Measurements from ENCODE around the gene MTMR12. TPM values are rescaled to one million over a fixed set of nuclear protein-coding genes. Genes with fewer than 3 reads are reported as not detected.
"Not testable (repeated sequence)": the region's sequence is repeated elsewhere in the genome, so short reads cannot be mapped to it uniquely, and the experiment has no call there.

The MTMR12 gene
- total and polyA plus RNA-seq, 4 experiments from 2014 or later = 11.6 to 26.4 (median 22.2) TPM

DNA sequence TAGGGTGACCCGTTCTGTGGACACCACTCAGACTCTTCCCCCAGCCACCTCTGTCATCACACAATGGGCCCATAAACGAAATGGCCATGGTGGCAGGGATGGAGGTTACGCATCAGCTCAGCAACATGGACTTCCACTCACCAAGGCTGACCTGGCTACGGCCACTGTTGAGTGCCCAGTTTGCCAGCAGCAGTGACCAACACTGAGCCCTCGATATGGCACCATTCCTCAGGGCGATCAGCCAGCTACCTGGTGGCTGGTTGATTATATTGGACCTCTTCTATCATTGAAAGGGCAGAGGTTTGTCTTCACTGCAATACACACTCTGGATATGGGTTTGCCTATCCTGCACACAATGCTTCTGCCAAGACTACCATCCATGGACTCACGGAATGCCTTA lies 21.1 kb downstream of the MTMR12 start:
- no peaks in the 10 kb centered on the region for H3K27me3 Mint-ChIP-seq
- H3K27ac ChIP-seq (ENCODE audit: low read depth, low read length) = no peak overlapping the region
- intact Hi-C loops (cut with micrococcal nuclease) = no loop called here
- H3K27ac Mint-ChIP-seq = no peak overlapping the region
- CTCF ChIA-PET (ENCODE audit: partially characterized antibody) = no interaction called here
- H3K27me3 ChIP-seq (ENCODE audit: insufficient read depth, low read length) = no peaks in the 10 kb centered on the region
- no peaks in the 10 kb centered on the region for H3K9me3 Mint-ChIP-seq
- peaks cover 35 to 48% (median 37%) of the 10 kb centered on the region in 4 donors for H3K4me1 Mint-ChIP-seq
- H3K36me3 ChIP-seq (ENCODE audit: insufficient read depth, low read length) = peaks cover 5% of the 10 kb centered on the region
- no peaks in the 10 kb centered on the region for H3K9me3 ChIP-seq (ENCODE audit: control insufficient read depth in 1 of 2, low read length in 2 of 2)
- H3K36me3 Mint-ChIP-seq = peaks cover 29 to 37% of the 10 kb centered on the region in 2 donors
- DNase-seq = no peak
- no peaks in the 10 kb centered on the region for H3K4me1 ChIP-seq (ENCODE audit: insufficient read depth, low read length)
- H3K4me3 ChIP-seq (ENCODE audit: low read length in 2 of 2) = no peak overlapping the region
- POLR2A ChIA-PET (ENCODE audit: partially characterized antibody) = no interaction called here
- no peak overlapping the region for H3K4me3 Mint-ChIP-seq

DNA sequence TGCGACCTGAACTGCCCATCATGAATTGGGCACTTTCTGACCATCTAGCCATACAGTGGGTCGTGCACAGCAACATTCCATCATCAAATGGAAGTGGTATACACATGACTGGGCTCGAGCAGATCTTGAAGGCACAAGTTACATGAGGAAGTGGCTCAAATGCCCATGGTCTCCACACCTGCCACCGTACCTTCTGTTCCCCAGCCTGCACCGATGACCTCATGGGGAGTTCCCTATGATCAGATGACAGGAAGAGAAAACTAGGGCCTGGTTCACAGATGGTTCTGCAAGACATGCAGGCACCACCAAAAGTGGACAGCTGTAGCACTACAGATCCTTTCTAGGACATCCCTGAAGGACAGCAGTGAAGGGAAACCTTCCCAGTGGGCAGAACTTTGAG lies 21.8 kb downstream of the MTMR12 start:
- intact Hi-C loops (cut with micrococcal nuclease) = no loop called here
- H3K4me3 ChIP-seq (ENCODE audit: low read length in 2 of 2) = no peak overlapping the region
- no peaks in the 10 kb centered on the region for H3K4me1 ChIP-seq (ENCODE audit: insufficient read depth, low read length)
- H3K27ac ChIP-seq (ENCODE audit: low read depth, low read length) = no peak overlapping the region
- H3K4me3 Mint-ChIP-seq = no peak overlapping the region
- peaks cover 25 to 33% of the 10 kb centered on the region in 2 donors for H3K36me3 Mint-ChIP-seq
- H3K36me3 ChIP-seq (ENCODE audit: insufficient read depth, low read length) = peaks cover 5% of the 10 kb centered on the region
- no peaks in the 10 kb centered on the region for H3K27me3 Mint-ChIP-seq
- H3K27me3 ChIP-seq (ENCODE audit: insufficient read depth, low read length) = no peaks in the 10 kb centered on the region
- H3K4me1 Mint-ChIP-seq = peaks cover 35 to 49% (median 37%) of the 10 kb centered on the region in 4 donors
- ChIA-PET CTCF (ENCODE audit: partially characterized antibody) (no interaction called here), POLR2A (ENCODE audit: partially characterized antibody) (no interaction called here)
- DNase-seq = no peak
- no peaks in the 10 kb centered on the region for H3K9me3 ChIP-seq (ENCODE audit: control insufficient read depth in 1 of 2, low read length in 2 of 2)
- H3K9me3 Mint-ChIP-seq = no peaks in the 10 kb centered on the region
- H3K27ac Mint-ChIP-seq = peak overlapping the region in 1 of 7 donors; percentile 17

DNA sequence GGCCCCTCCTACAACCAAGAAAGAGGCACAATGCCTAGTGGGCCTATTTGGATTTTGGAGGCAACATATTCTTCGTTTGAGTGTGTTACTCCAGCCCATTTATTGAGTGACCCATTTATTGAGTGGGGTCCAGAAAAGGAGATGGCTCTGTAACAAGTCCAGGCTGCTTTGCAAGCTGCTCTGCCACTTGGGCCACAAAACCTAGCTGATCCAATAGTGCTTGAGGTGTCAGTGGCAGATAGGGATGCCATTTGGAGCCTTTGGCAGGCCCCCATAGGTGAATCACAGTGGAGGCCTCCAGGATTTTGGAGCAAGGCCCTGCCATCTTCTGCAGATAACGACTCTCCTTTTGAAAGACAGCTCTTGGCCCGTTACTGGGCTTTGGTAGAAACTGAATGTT lies 22.2 kb downstream of the MTMR12 start:
- H3K9me3 Mint-ChIP-seq; H3K9me3 ChIP-seq (ENCODE audit: control insufficient read depth in 1 of 2, low read length in 2 of 2); H3K4me1 ChIP-seq (ENCODE audit: insufficient read depth, low read length); POLR2A ChIA-PET (ENCODE audit: partially characterized antibody); H3K36me3 ChIP-seq (ENCODE audit: insufficient read depth, low read length); H3K4me3 Mint-ChIP-seq; CTCF ChIA-PET (ENCODE audit: partially characterized antibody); H3K27me3 Mint-ChIP-seq; H3K27me3 ChIP-seq (ENCODE audit: insufficient read depth, low read length); intact Hi-C loops (cut with micrococcal nuclease); H3K4me3 ChIP-seq (ENCODE audit: low read length in 2 of 2); H3K27ac ChIP-seq (ENCODE audit: low read depth, low read length); DNase-seq: not testable (repeated sequence)
- H3K4me1 Mint-ChIP-seq = peaks cover 37 to 49% (median 38%) of the 10 kb centered on the region in 4 donors
- H3K27ac Mint-ChIP-seq = peak overlapping the region in 1 of 7 donors; percentile 17
- peaks cover 25 to 30% of the 10 kb centered on the region in 2 donors for H3K36me3 Mint-ChIP-seq

DNA sequence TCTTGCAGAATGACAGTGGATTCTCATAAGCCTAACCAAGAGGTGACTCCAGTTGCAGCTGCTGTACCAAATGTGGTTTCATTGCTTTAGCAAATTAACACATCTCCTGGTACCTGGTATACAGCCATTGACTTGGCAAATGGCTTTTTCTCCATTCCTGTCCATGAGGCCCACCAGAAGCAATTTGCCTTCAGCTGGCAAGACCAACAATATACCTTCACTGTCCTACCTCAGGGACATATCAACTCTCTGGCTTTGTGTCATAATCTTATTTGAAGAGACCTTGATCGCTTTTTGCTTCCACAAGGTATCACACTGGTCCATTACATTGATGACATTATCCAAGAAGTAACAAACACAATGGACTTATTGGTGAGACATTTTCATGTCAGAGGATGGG lies 22.8 kb downstream of the MTMR12 start:
- H3K4me3 Mint-ChIP-seq; H3K27me3 Mint-ChIP-seq; H3K9me3 ChIP-seq (ENCODE audit: control insufficient read depth in 1 of 2, low read length in 2 of 2): not testable (repeated sequence)

DNA sequence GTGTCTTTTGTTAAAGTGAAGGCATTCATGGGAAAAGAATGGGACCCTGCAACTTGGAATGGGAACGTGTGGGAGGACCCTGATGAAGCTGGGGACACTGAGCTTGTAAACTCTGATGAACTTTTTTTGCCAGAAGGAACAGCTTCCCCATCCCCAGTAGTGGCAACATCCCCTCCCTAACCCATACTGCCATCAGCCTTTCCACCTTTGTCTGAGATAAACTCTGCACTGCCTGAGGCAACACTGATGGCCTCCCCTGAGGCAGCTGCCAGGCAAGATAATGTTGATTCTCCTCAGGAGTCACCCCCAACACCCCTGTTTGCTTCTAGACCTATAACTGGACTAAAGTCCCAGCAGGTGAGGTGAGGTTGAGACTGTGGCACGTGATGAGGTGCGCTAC lies 24.6 kb downstream of the MTMR12 start:
- DNase-seq; H3K9me3 Mint-ChIP-seq; H3K4me1 ChIP-seq (ENCODE audit: insufficient read depth, low read length); H3K27ac ChIP-seq (ENCODE audit: low read depth, low read length); H3K27me3 ChIP-seq (ENCODE audit: insufficient read depth, low read length); H3K4me3 Mint-ChIP-seq; intact Hi-C loops (cut with micrococcal nuclease); H3K36me3 ChIP-seq (ENCODE audit: insufficient read depth, low read length); POLR2A ChIA-PET (ENCODE audit: partially characterized antibody); H3K4me3 ChIP-seq (ENCODE audit: low read length in 2 of 2); H3K9me3 ChIP-seq (ENCODE audit: control insufficient read depth in 1 of 2, low read length in 2 of 2); H3K27me3 Mint-ChIP-seq: not testable (repeated sequence)
- peak overlapping the region in 2 of 7 donors; percentile 4 to 52 for H3K27ac Mint-ChIP-seq
- CTCF ChIA-PET (ENCODE audit: partially characterized antibody) = interaction anchor here (1.6 kb wide), 1 partner anchor 42 kb away, joined by 3 read pairs; no protein-coding TSS in a partner anchor
- H3K4me1 Mint-ChIP-seq = peaks cover 31 to 61% (median 39%) of the 10 kb centered on the region in 4 donors
- H3K36me3 Mint-ChIP-seq = peaks cover 12 to 18% of the 10 kb centered on the region in 2 donors

More for the DNA sequence above, 22.8 kb downstream of the MTMR12 start:
- H3K9me3 Mint-ChIP-seq; intact Hi-C loops (cut with micrococcal nuclease); H3K27ac Mint-ChIP-seq; H3K36me3 ChIP-seq (ENCODE audit: insufficient read depth, low read length); POLR2A ChIA-PET (ENCODE audit: partially characterized antibody); H3K4me1 ChIP-seq (ENCODE audit: insufficient read depth, low read length); H3K27me3 ChIP-seq (ENCODE audit: insufficient read depth, low read length); DNase-seq; H3K4me3 ChIP-seq (ENCODE audit: low read length in 2 of 2); H3K27ac ChIP-seq (ENCODE audit: low read depth, low read length): not testable (repeated sequence)
- CTCF ChIA-PET (ENCODE audit: partially characterized antibody) = interaction anchor here (0.8 kb wide), 1 partner anchor 58 kb away, joined by 3 read pairs; no protein-coding TSS in a partner anchor
- peaks cover 25% of the 10 kb centered on the region in 2 donors for H3K36me3 Mint-ChIP-seq
- H3K4me1 Mint-ChIP-seq = peaks cover 38 to 49% (median 39%) of the 10 kb centered on the region in 4 donors

DNA sequence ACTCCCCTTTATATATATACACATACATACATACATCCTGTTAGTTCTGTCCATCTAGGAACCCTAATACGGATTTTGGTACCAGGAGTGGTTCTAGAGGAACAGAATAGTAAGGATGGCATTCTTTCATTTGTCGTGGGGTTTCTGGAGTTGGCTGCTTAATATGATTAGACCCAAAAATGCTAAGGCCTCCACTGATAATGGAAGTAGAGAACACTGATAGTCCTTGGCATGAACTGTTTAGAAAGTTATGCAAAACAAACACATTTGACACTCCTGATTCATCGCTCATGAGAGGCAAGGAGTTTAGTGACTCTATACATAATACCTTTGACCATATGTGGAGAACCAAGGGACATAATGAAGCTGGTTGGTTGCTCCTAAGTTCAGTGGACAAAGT lies 25.2 kb downstream of the MTMR12 start:
- Mint-ChIP-seq H3K4me1 (peaks cover 30 to 58% (median 35%) of the 10 kb centered on the region in 4 donors), H3K36me3 (peaks cover 9 to 11% of the 10 kb centered on the region in 2 donors), H3K27ac (peak overlapping the region in 1 of 7 donors; percentile 2)
- H3K27ac ChIP-seq (ENCODE audit: low read depth, low read length); POLR2A ChIA-PET (ENCODE audit: partially characterized antibody); H3K9me3 Mint-ChIP-seq; H3K27me3 Mint-ChIP-seq; H3K4me1 ChIP-seq (ENCODE audit: insufficient read depth, low read length); CTCF ChIA-PET (ENCODE audit: partially characterized antibody); H3K4me3 Mint-ChIP-seq; H3K4me3 ChIP-seq (ENCODE audit: low read length in 2 of 2); intact Hi-C loops (cut with micrococcal nuclease); DNase-seq; H3K27me3 ChIP-seq (ENCODE audit: insufficient read depth, low read length); H3K9me3 ChIP-seq (ENCODE audit: control insufficient read depth in 1 of 2, low read length in 2 of 2); H3K36me3 ChIP-seq (ENCODE audit: insufficient read depth, low read length): not testable (repeated sequence)

DNA sequence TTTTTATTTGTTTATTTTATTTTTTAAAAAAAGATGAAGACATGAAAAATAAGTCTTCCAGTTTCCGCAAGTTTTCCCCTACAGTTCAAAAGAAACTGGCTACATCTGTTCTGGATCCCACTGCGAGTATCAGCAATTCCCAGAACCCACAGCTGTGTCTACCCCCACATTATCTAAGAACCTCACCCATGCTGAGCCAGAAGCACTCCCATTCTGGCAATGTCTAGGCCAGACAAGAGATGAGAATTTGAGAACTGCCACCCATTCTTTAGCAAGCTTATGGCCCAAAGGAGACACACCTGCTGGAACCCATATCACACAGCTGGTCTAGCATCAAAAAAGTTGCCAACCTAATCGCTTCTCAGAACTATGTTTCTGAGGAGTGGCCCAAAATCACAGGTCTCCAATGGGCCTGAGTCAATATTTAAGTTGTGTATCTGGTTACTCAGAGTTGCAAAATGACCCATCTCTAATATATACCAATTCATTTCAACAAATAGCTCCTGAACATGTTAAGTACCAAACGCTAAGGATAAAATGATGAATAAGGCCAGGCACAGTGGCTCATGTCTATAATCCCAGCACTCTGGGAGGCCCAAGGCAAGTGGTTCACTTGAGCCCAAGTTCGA lies 27.1 kb downstream of the MTMR12 start:
- H3K36me3 ChIP-seq (ENCODE audit: insufficient read depth, low read length) = no peaks in the 10 kb centered on the region
- POLR2A ChIA-PET (ENCODE audit: partially characterized antibody) = no interaction called here
- H3K4me3 ChIP-seq (ENCODE audit: low read length in 2 of 2) = no peak overlapping the region
- no peak for DNase-seq
- Mint-ChIP-seq H3K4me1 (peaks cover 32 to 62% (median 37%) of the 10 kb centered on the region in 4 donors), H3K4me3 (no peak overlapping the region), H3K27me3 (no peaks in the 10 kb centered on the region), H3K27ac (peak overlapping the region in 1 of 7 donors; percentile 55), H3K9me3 (no peaks in the 10 kb centered on the region), H3K36me3 (peaks cover under 1 to 6% of the 10 kb centered on the region in 2 donors)
- no peaks in the 10 kb centered on the region for H3K27me3 ChIP-seq (ENCODE audit: insufficient read depth, low read length)
- no peak overlapping the region for H3K27ac ChIP-seq (ENCODE audit: low read depth, low read length)
- intact Hi-C loops (cut with micrococcal nuclease) = no loop called here
- no peaks in the 10 kb centered on the region for H3K9me3 ChIP-seq (ENCODE audit: control insufficient read depth in 1 of 2, low read length in 2 of 2)
- peaks cover 9% of the 10 kb centered on the region for H3K4me1 ChIP-seq (ENCODE audit: insufficient read depth, low read length)
- CTCF ChIA-PET (ENCODE audit: partially characterized antibody) = interaction anchor here (1.1 kb wide), 1 partner anchor 44 kb away, joined by 5 read pairs; no protein-coding TSS in a partner anchor

Data from CD4-positive, alpha-beta memory T cell (primary cell).